Endothelial cell of umbilical vein (primary cell): ENCODE data around the gene PDLIM5. TPM values are rescaled to one million over a fixed set of nuclear protein-coding genes. Genes with fewer than 3 reads are reported as not detected.

Experiments
- BruUV-seq: library from RNA; stranded (reverse); fragments of 400-500 nt; replicated peaks from 2 replicates; lab custom pipeline; 2021; lab: Mats Ljungman, UMichigan
- CTCF ChIA-PET: fragments of 300-600, 350-600 bp; sonication (Branson Sonifier 250); formaldehyde crosslinking; loops from one replicate; lab custom pipeline; 2021; ENCODE audit warnings: antibody characterized with exemption, inconsistent platforms; lab: Charles Lee
- POLR2A ChIA-PET: fragments of 300-600, 350-600 bp; sonication (Branson Sonifier 250); formaldehyde crosslinking; loops from one replicate; lab custom pipeline; 2021; ENCODE audit warnings: antibody characterized with exemption, inconsistent platforms; lab: Charles Lee
- DNase-seq: peaks from one replicate; pipeline ENCODE4 v3.0.0-alpha.2; 2011; ENCODE audit warnings: low read depth, low spot score
- FAIRE-seq: peaks from 2 replicates; lab custom pipeline; 2011; peaks lifted over from hg19 to GRCh38; lab: Jason Lieb, UNC
- H2AFZ ChIP-seq: 2 replicates; pipeline ENCODE4 v1.6.0; 2012; ENCODE audit warnings: low read depth, low read length, control low read depth, inconsistent platforms
- H3K27ac ChIP-seq: 2 replicates; pipeline ENCODE4 v1.5.1; 2011; ENCODE audit warnings: low read depth, mild to moderate bottlenecking, control low read depth, low read length, moderate library complexity; ENCODE audit not compliant: insufficient read depth
- H3K27me3 ChIP-seq, 2 experiments: 2 replicates each; pipeline versions ENCODE4 v1.6.0 to v1.6.1; 2011; ENCODE audit warnings: low read length in 2 of 2, mixed read lengths in 1 of 2; ENCODE audit not compliant: control insufficient read depth in 2 of 2, insufficient read depth in 2 of 2
- H3K36me3 ChIP-seq, 2 experiments: 2 replicates in 1 of 2; 3 replicates in 1 of 2; pipeline ENCODE4 v1.5.1; 2011; ENCODE audit warnings: low read length in 2 of 2, mild to moderate bottlenecking in 1 of 2, moderate library complexity in 1 of 2; ENCODE audit not compliant: control insufficient read depth in 2 of 2, insufficient read depth in 2 of 2; ENCODE audit errors: extremely low read depth in 1 of 2
- H3K4me1 ChIP-seq: 3 replicates; pipeline ENCODE4 v1.5.1; 2011; ENCODE audit warnings: mild to moderate bottlenecking, low read length; ENCODE audit not compliant: control insufficient read depth, insufficient read depth; ENCODE audit errors: extremely low read depth
- H3K4me2 ChIP-seq: 2 replicates; pipeline ENCODE4 v1.6.1; 2011; ENCODE audit warnings: low read length, control low read depth, mixed read lengths; ENCODE audit not compliant: insufficient read depth
- H3K4me3 ChIP-seq, 3 experiments: fragments of 200-600 bp in 1 of 3; sonication (generic), shearing (Covaris generic) in 1 of 3; replicated peaks in 1 of 3; 2 replicates each; pipeline ENCODE4 v1.5.1; 2011 to 2016; ENCODE audit warnings: control low read depth in 3 of 3, low read length in 3 of 3, mild to moderate bottlenecking in 2 of 3, inconsistent platforms in 1 of 3, low read depth in 1 of 3, moderate library complexity in 1 of 3; ENCODE audit not compliant: insufficient read depth in 1 of 3
- H3K79me2 ChIP-seq: 2 replicates; pipeline ENCODE4 v1.6.0; 2012; ENCODE audit warnings: low read length, inconsistent platforms; ENCODE audit not compliant: control insufficient read depth, insufficient read depth
- H3K9ac ChIP-seq: replicated peaks from 2 replicates; pipeline ENCODE3; 2011; ENCODE audit warnings: low read length, control low read depth; ENCODE audit not compliant: insufficient read depth; ENCODE audit errors: extremely low read depth
- H3K9me1 ChIP-seq: replicated peaks from 3 replicates; pipeline ENCODE4 v1.6.0; 2011; ENCODE audit warnings: mild to moderate bottlenecking, low read length; ENCODE audit not compliant: control insufficient read depth, insufficient read depth; ENCODE audit errors: extremely low read depth
- H3K9me3 ChIP-seq: replicated peaks from 2 replicates; pipeline ENCODE4 v1.5.1; 2012; ENCODE audit warnings: low read length, inconsistent platforms; ENCODE audit not compliant: control insufficient read depth, insufficient read depth
- H4K20me1 ChIP-seq: replicated peaks from 2 replicates; pipeline ENCODE3; 2011; ENCODE audit warnings: mild to moderate bottlenecking, low read length; ENCODE audit not compliant: control insufficient read depth, insufficient read depth; ENCODE audit errors: extremely low read depth
- CTCF ChIP-seq, 2 donors: IDR thresholded peaks; 1 replicate in 1 of 2; 2 replicates in 1 of 2; pipeline ENCODE4 v1.5.1; 2011; ENCODE audit warnings: low read length in 2 of 2, mild to moderate bottlenecking in 2 of 2, moderate library complexity in 2 of 2, control low read depth in 1 of 2, inconsistent platforms in 1 of 2, low read depth in 1 of 2; ENCODE audit not compliant: insufficient read depth in 1 of 2; ENCODE audit errors: extremely low read depth in 1 of 2
- EZH2 ChIP-seq: IDR thresholded peaks from 2 replicates; pipeline ENCODE4 v1.6.1; 2012; ENCODE audit warnings: borderline replicate concordance, low read depth, mild to moderate bottlenecking, moderate library complexity, low read length, inconsistent platforms; ENCODE audit not compliant: severe bottlenecking
- FOS ChIP-seq: IDR thresholded peaks from 2 replicates; pipeline ENCODE4 v1.6.1; 2011; ENCODE audit warnings: mild to moderate bottlenecking, low read length, moderate library complexity, borderline replicate concordance; ENCODE audit not compliant: insufficient read depth
- GATA2 ChIP-seq: IDR thresholded peaks from 2 replicates; pipeline ENCODE4 v1.7.0; 2011; ENCODE audit warnings: low read depth, mild to moderate bottlenecking, moderate library complexity, mixed read lengths, low read length; ENCODE audit not compliant: insufficient read length, insufficient read depth
- JUN ChIP-seq: IDR thresholded peaks from 2 replicates; pipeline ENCODE4 v1.6.1; 2011; ENCODE audit warnings: borderline replicate concordance, low read depth; ENCODE audit not compliant: insufficient read length, insufficient read depth
- MAX ChIP-seq: IDR thresholded peaks from 2 replicates; pipeline ENCODE4 v1.6.1; 2011; ENCODE audit not compliant: insufficient read depth, insufficient read length
- MYC ChIP-seq: IDR thresholded peaks from one replicate; pipeline ENCODE4 v1.6.1; 2011; ENCODE audit warnings: mild to moderate bottlenecking, low read depth, low read length
- POLR2A ChIP-seq: IDR thresholded peaks from 2 replicates; pipeline ENCODE4 v1.6.1; 2012; ENCODE audit warnings: low read depth, mild to moderate bottlenecking, control low read depth, low read length
- POLR2AphosphoS5 ChIP-seq: IDR thresholded peaks from 2 replicates; pipeline ENCODE4 v1.6.1; 2012; ENCODE audit warnings: low read depth, mild to moderate bottlenecking, control low read depth, low read length, moderate library complexity; ENCODE audit not compliant: insufficient read depth
- dilution Hi-C: fragments of 300-500 bp; cut with MboI; formaldehyde crosslinking; loops from one replicate; pipeline ENCODE4 v1.15.0; 2019; ENCODE audit warnings: low sequenced_read_pairs; ENCODE audit not compliant: extremely low pct_ligation_motif_present
- intact Hi-C: fragments of 100-400 bp; cut with micrococcal nuclease; formaldehyde crosslinking; loops from one replicate; pipeline ENCODE4 v1.10.0; 2022
- polyA plus RNA-seq, 4 experiments: library from polyadenylated mRNA; depleted of rRNA in 3 of 4; stranded (reverse) in 3 of 4; unstranded in 1 of 4; fragments of >200 nt; gene quantifications; 2 replicates each; pipeline versions ENCODE4 v1.2.1 to v1.2.3, GENCODE V29; 2011 to 2012; ENCODE audit warnings: missing spikeins in 1 of 4
- total RNA-seq: library from RNA; stranded (reverse); gene quantifications from 2 replicates; pipeline ENCODE4 v1.2.3, GENCODE V29; 2021

Gene PDLIM5
- total and polyA plus RNA-seq, 2 donors (not counting 3 experiments of a cell fraction or from before 2014, with no cell fraction given): 243 to 310 TPM

DNA sequence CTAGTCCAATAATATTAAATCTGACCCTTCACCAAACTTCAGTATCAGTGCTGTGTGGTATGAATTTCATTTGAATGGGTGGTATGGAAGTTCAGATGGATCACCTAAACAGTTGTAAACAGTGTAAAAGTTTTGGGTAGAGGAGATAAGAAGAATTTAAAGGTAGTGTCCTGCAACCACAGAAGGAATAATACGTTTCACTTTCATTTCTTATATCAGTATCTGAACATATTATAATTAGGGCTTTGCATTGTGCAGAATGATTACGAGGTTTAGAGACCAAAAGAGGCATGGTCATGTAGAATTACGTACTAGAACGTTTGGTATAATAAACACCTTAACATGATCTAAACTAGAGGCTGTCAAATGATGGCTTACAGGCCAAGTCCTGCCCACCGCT lies 116.1 kb downstream of the PDLIM5 start:
- ChIA-PET CTCF (no interaction called here), POLR2A (no interaction called here)
- Histone ChIP-seq H3K9ac (no peak overlapping the region), H3K79me2 (peaks cover 73% of the 10 kb centered on the region), H3K27ac (no peak overlapping the region), H3K9me3 (no peaks in the 10 kb centered on the region), H3K4me2 (peak overlapping the region; percentile 39), H4K20me1 (no peaks in the 10 kb centered on the region), H3K4me1 (peaks cover 23% of the 10 kb centered on the region), H3K36me3 (no peaks in the 10 kb centered on the region), H2AFZ (no peak overlapping the region), H3K4me3 (no peak overlapping the region), H3K27me3 (no peaks in the 10 kb centered on the region), H3K9me1 (no peaks in the 10 kb centered on the region)
- TF ChIP-seq CTCF (IDR thresholded peaks at IDR 0.05; ENCODE audit: extremely low read depth in 1 of 2, insufficient read depth in 1 of 2, low read depth in 1 of 2, low read length in 2 of 2) (no peak), MYC (no peak)
- no peak for FAIRE-seq
- no TSS peak for BruUV-seq
- no peak for DNase-seq
- intact Hi-C loops (no loop called here), dilution Hi-C loops (no loop called here)

- POLR2A ChIA-PET: no interaction called here
- intact Hi-C loops (no loop called here), dilution Hi-C loops (no loop called here)
- no peaks in the 10 kb centered on the region for H4K20me1 ChIP-seq
- H3K36me3 ChIP-seq: peaks cover 1 to 5% of the 10 kb centered on the region in 2 experiments
- DNase-seq: no peak
- no peaks in the 10 kb centered on the region for H3K9me1 ChIP-seq
- peaks cover 57% of the 10 kb centered on the region for H3K79me2 ChIP-seq
- H3K27me3 ChIP-seq: no peaks in the 10 kb centered on the region
- H3K9ac ChIP-seq: no peak overlapping the region
- no peak overlapping the region for H2AFZ ChIP-seq
- H3K4me3 ChIP-seq: no peak overlapping the region
- no peaks in the 10 kb centered on the region for H3K9me3 ChIP-seq
- BruUV-seq: no TSS peak
- CTCF ChIA-PET: interaction anchor here (1.1 to 1.3 kb wide), 2 partner anchors 9 to 164 kb away, joined by 3 to 4 read pairs; no protein-coding TSS in a partner anchor
- H3K4me1 ChIP-seq: peaks cover 27% of the 10 kb centered on the region
- no peak for FAIRE-seq
- no peak overlapping the region for H3K27ac ChIP-seq
- TF ChIP-seq POLR2A: no peak
- no peak for TF ChIP-seq CTCF (IDR thresholded peaks at IDR 0.05; ENCODE audit: extremely low read depth in 1 of 2, insufficient read depth in 1 of 2, low read depth in 1 of 2, low read length in 2 of 2)
- no peak for TF ChIP-seq MYC
- no peak for TF ChIP-seq FOS
- TF ChIP-seq EZH2: no peak
- no peak for TF ChIP-seq JUN
- no peak for TF ChIP-seq MAX
- no peak for TF ChIP-seq GATA2
- TF ChIP-seq POLR2AphosphoS5: no peak
- no peak overlapping the region for H3K4me2 ChIP-seq
Measured at GRCh38 chr4:94570558-94570957, 118.8 kb downstream of the PDLIM5 start.
